Spleen (tissue), 11 donors: ENCODE data around the gene B3GALT2. TPM values are rescaled to one million over a fixed set of nuclear protein-coding genes. Genes with fewer than 3 reads are reported as not detected.

Experiments
- DNase-seq: peaks from one replicate; pipeline ENCODE4 v3.0.0-alpha.2; 2020
- H3K27ac ChIP-seq, 8 donors: fragments of 200-600 bp; sonication (generic) in 7 of 8; 1 replicate in 4 of 8; 2 replicates in 4 of 8; pipeline versions ENCODE4 v1.5.0 to v1.8.0; 2016 to 2021; ENCODE audit warnings: inconsistent platforms in 4 of 8, mild to moderate bottlenecking in 4 of 8, moderate library complexity in 1 of 8
- H3K27me3 ChIP-seq, 7 donors: fragments of 200-600 bp; sonication (generic) in 6 of 7; replicated peaks in 1 of 7; 1 replicate in 4 of 7; 2 replicates in 3 of 7; pipeline versions ENCODE4 v1.5.0 to v1.8.0; 2016 to 2021; ENCODE audit warnings: inconsistent platforms in 3 of 7, mild to moderate bottlenecking in 1 of 7
- H3K36me3 ChIP-seq, 6 donors: fragments of 200-600 bp; sonication (generic) in 5 of 6; 1 replicate in 4 of 6; 2 replicates in 2 of 6; pipeline versions ENCODE4 v1.5.0 to v1.8.0; 2016 to 2021; ENCODE audit warnings: inconsistent platforms in 2 of 6
- H3K4me1 ChIP-seq, 6 donors: fragments of 200-600 bp; sonication (generic) in 5 of 6; 1 replicate in 3 of 6; 2 replicates in 3 of 6; pipeline versions ENCODE4 v1.5.0 to v1.8.0; 2016 to 2021; ENCODE audit warnings: inconsistent platforms in 3 of 6
- H3K4me3 ChIP-seq, 8 donors: fragments of 200-600 bp; sonication (generic) in 7 of 8; 1 replicate in 4 of 8; 2 replicates in 4 of 8; pipeline versions ENCODE4 v1.5.0 to v1.8.0; 2016 to 2021; ENCODE audit warnings: inconsistent platforms in 4 of 8, mild to moderate bottlenecking in 4 of 8, moderate library complexity in 2 of 8
- H3K9me3 ChIP-seq, 8 donors: fragments of 200-600 bp; sonication (generic) in 7 of 8; 1 replicate in 4 of 8; 2 replicates in 4 of 8; pipeline versions ENCODE4 v1.5.0 to v1.8.0; 2016 to 2021; ENCODE audit warnings: inconsistent platforms in 4 of 8
- CTCF ChIP-seq, 11 experiments: fragments of 200-600 bp in 7 of 11; fragments of 450-650 bp in 4 of 11; sonication (generic) in 4 of 11; IDR thresholded peaks in 8 of 11; conservative IDR thresholded peaks in 3 of 11; 1 replicate in 7 of 11; 2 replicates in 4 of 11; pipeline versions ENCODE4 v1.4.0 to v1.8.0; 2016 to 2021; ENCODE audit warnings: antibody characterized with exemption in 11 of 11, inconsistent platforms in 4 of 11, mild to moderate bottlenecking in 1 of 11
- POLR2A ChIP-seq, 3 donors: fragments of 450-650 bp; IDR thresholded peaks; one replicate each; pipeline ENCODE4 v1.5.1; 2017; ENCODE audit warnings: antibody characterized with exemption in 3 of 3, mild to moderate bottlenecking in 1 of 3
- POLR2AphosphoS5 ChIP-seq, 3 donors: sonication (generic); formaldehyde crosslinking; IDR thresholded peaks; one replicate each; pipeline ENCODE4 v1.5.1; 2017; ENCODE audit warnings: antibody characterized with exemption in 3 of 3
- WGBS, 5 donors: extraction: QIAGEN DNeasy Blood & Tissue Kit in 3 of 5; methylation state at CpG; one replicate each; pipeline versions ENCODE4 v1.1.5 to v1.1.7; 2013 to 2018; 5-methylcytosine and 5-hydroxymethylcytosine counted together
- intact Hi-C: fragments of 100-400 bp; cut with DNase I; formaldehyde crosslinking; loops from one replicate; pipeline ENCODE4 v1.15.0; 2023; ENCODE audit warnings: low total_unique reads
- polyA plus RNA-seq, 3 donors: library from polyadenylated mRNA; stranded (reverse); fragments of 200-250 nt; gene quantifications; one replicate each; pipeline ENCODE4 v1.2.1, GENCODE V29; 2013
- total RNA-seq, 7 donors: library from RNA; depleted of rRNA in 3 of 7; stranded (reverse); fragments of >200 nt in 3 of 7; fragmentation: NEBNext Ultra II Directional in 4 of 7; extraction: Animal tissue kit (Norgen Biotek cat#: 25700) in 4 of 7; gene quantifications; one replicate each; pipeline versions ENCODE4 v1.1.0 to v1.2.1, GENCODE V29; 2016 to 2021
- donor health status: healthy with polysubstance abuse.
- donor health status: DM: no; HTN: no; CAD: no; lungs with moderate emphysema.
- donor health status: DM: no; HTN: no; CAD: no.
- donor health status: Bipolar disorder and iron deficiency.
- donor health status: healthy.
- donor health status: DM: no; HTN: no; CAD: no.
- donor health status: DM: yes; HTN: yes; CAD: no.

The B3GALT2 gene
- total and polyA plus RNA-seq, 10 donors: 0.05 to 1.4 (median 0.38) TPM

- Histone ChIP-seq H3K4me3 (no peak overlapping the region), H3K27ac (no peak overlapping the region), H3K36me3 (peaks cover 0 to 99% (median 56%) of the 10 kb centered on the region in 6 donors), H3K27me3 (no peaks in the 10 kb centered on the region), H3K9me3 (no peaks in the 10 kb centered on the region), H3K4me1 (peaks cover 0 to 8% (median 0%) of the 10 kb centered on the region in 6 donors)
- intact Hi-C loops: no loop called here
- no peak for DNase-seq
- 78 to 94% (median 92%) methylated on average over 1 of the region's 1 CpG for WGBS, 5 donors
- TF ChIP-seq POLR2AphosphoS5 (IDR thresholded peaks at IDR 0.05) (no peak), CTCF (IDR thresholded peaks at IDR 0.05 in 8 of 11, conservative IDR thresholded peaks at IDR 0.05 in 3 of 11) (no peak), POLR2A (IDR thresholded peaks at IDR 0.05) (no peak)
Measured at GRCh38 chr1:193143285-193143684, 43.1 kb downstream of the B3GALT2 start.

GRCh38 chr1:193142409-193142808, 44.0 kb downstream of the B3GALT2 start:
- H3K36me3 ChIP-seq: peaks cover 0 to 99% (median 51%) of the 10 kb centered on the region in 6 donors
- DNase-seq: no peak
- no peaks in the 10 kb centered on the region for H3K27me3 ChIP-seq
- no peak overlapping the region for H3K27ac ChIP-seq
- intact Hi-C loops: no loop called here
- no peaks in the 10 kb centered on the region for H3K9me3 ChIP-seq
- peaks cover 0 to 8% (median 0%) of the 10 kb centered on the region in 6 donors for H3K4me1 ChIP-seq
- TF ChIP-seq POLR2A (IDR thresholded peaks at IDR 0.05): no peak
- TF ChIP-seq CTCF (IDR thresholded peaks at IDR 0.05 in 8 of 11, conservative IDR thresholded peaks at IDR 0.05 in 3 of 11): no peak
- TF ChIP-seq POLR2AphosphoS5 (IDR thresholded peaks at IDR 0.05): no peak
- WGBS, 5 donors: 49 to 76% (median 55%) methylated on average over 2 of the region's 2 CpGs
- H3K4me3 ChIP-seq: no peak overlapping the region

- Histone ChIP-seq H3K27me3 (no peaks in the 10 kb centered on the region), H3K4me1 (peaks cover 0 to 8% (median 0%) of the 10 kb centered on the region in 6 donors), H3K27ac (no peak overlapping the region), H3K4me3 (no peak overlapping the region), H3K9me3 (no peaks in the 10 kb centered on the region), H3K36me3 (peaks cover 0 to 97% (median 47%) of the 10 kb centered on the region in 6 donors)
- TF ChIP-seq POLR2A (IDR thresholded peaks at IDR 0.05): no peak
- TF ChIP-seq CTCF (IDR thresholded peaks at IDR 0.05 in 8 of 11, conservative IDR thresholded peaks at IDR 0.05 in 3 of 11): no peak
- no peak for TF ChIP-seq POLR2AphosphoS5 (IDR thresholded peaks at IDR 0.05)
- no peak for DNase-seq
- WGBS, 5 donors: 76 to 83% (median 79%) methylated on average over 3 of the region's 3 CpGs
- intact Hi-C loops: no loop called here
Measured at GRCh38 chr1:193141804-193142203, 44.6 kb downstream of the B3GALT2 start.

GRCh38 chr1:193140254-193140653, 46.2 kb downstream of the B3GALT2 start:
- no peak overlapping the region for H3K27ac ChIP-seq
- no peaks in the 10 kb centered on the region for H3K27me3 ChIP-seq
- peaks cover 0 to 97% (median 47%) of the 10 kb centered on the region in 6 donors for H3K36me3 ChIP-seq
- peaks cover 0 to 8% (median 0%) of the 10 kb centered on the region in 6 donors for H3K4me1 ChIP-seq
- TF ChIP-seq POLR2A (IDR thresholded peaks at IDR 0.05) (no peak), POLR2AphosphoS5 (IDR thresholded peaks at IDR 0.05) (no peak), CTCF (IDR thresholded peaks at IDR 0.05 in 8 of 11, conservative IDR thresholded peaks at IDR 0.05 in 3 of 11) (no peak)
- WGBS, 5 donors: 76 to 87% (median 81%) methylated on average over 7 of the region's 7 CpGs
- no peak for DNase-seq
- H3K9me3 ChIP-seq: no peaks in the 10 kb centered on the region
- no peak overlapping the region for H3K4me3 ChIP-seq
- intact Hi-C loops: no loop called here
